BJ (cell line): ENCODE data around the gene USP53. TPM values are rescaled to one million over a fixed set of nuclear protein-coding genes. Genes with fewer than 3 reads are reported as not detected.
"Not testable (repeated sequence)": the region's sequence is repeated elsewhere in the genome, so short reads cannot be mapped to it uniquely, and the experiment has no call there.

ENCODE experiments used
- CTCF ChIA-PET: fragments of 350-600 bp; formaldehyde crosslinking; extraction: SDS; loops from one replicate; lab custom pipeline; 2021; ENCODE audit warnings: antibody characterized with exemption, inconsistent platforms; lab: Yijun Ruan, JAX
- POLR2A ChIA-PET: fragments of 300-600 bp; sonication (Branson Sonifier 250); formaldehyde crosslinking; extraction: SDS; loops from one replicate; lab custom pipeline; 2021; ENCODE audit warnings: antibody characterized with exemption; lab: Charles Lee
- DNase-seq: peaks from one replicate; pipeline ENCODE4 v3.0.0-alpha.2; 2011; ENCODE audit warnings: low read depth
- H3K27me3 ChIP-seq: 2 replicates; pipeline ENCODE4 v1.6.0; 2011; ENCODE audit warnings: low read length; ENCODE audit not compliant: control insufficient read depth, insufficient read depth
- H3K36me3 ChIP-seq: 2 replicates; pipeline ENCODE4 v1.5.1; 2011; ENCODE audit warnings: low read length; ENCODE audit not compliant: control insufficient read depth, insufficient read depth
- H3K4me3 ChIP-seq: 2 replicates; pipeline ENCODE4 v1.5.1; 2011; ENCODE audit warnings: low read depth, mild to moderate bottlenecking, control low read depth, low read length
- polyA plus RNA-seq: library from polyadenylated mRNA; depleted of rRNA; stranded (reverse); fragments of >200 nt; gene quantifications from 2 replicates; pipeline ENCODE4 v1.2.3, GENCODE V29; 2011
- TF ChIP-seq, protein P1 (sequence below): IDR thresholded peaks from 2 replicates; pipeline ENCODE4 v1.5.1; 2011; ENCODE audit warnings: low read depth, mild to moderate bottlenecking, control low read depth, inconsistent platforms, low read length, moderate library complexity; ENCODE audit not compliant: insufficient read depth

The USP53 gene
- polyA plus RNA-seq, 1 experiment: 70.5 TPM

DNA sequence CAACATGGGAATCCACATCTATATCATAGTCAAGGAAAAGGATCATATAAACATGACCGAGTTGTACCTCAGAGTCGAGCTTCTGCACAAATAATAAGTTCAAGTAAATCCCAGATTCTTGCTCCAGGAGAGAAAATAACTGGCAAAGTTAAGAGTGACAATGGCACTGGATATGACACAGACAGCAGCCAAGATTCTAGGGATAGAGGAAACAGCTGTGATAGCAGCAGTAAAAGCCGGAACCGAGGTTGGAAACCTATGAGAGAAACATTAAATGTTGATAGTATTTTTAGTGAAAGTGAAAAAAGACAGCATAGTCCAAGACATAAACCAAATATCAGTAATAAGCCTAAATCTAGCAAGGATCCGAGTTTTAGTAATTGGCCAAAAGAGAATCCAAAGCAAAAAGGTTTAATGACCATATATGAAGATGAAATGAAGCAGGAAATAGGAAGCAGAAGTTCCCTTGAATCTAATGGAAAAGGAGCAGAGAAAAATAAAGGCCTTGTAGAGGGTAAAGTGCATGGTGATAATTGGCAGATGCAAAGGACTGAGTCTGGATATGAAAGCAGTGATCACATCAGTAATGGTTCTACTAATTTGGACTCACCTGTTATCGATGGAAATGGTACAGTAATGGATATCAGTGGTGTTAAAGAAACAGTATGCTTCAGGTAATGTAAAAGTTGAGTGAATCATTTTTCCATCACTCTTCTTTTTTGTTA lies 59.0 kb downstream of the USP53 start:
- Histone ChIP-seq H3K4me3 (no peak overlapping the region), H3K36me3 (peaks cover 13% of the 10 kb centered on the region), H3K27me3 (no peaks in the 10 kb centered on the region)
- no peak for DNase-seq
- CTCF ChIA-PET: interaction anchor here (0.6 to 2.0 kb wide), 2 partner anchors 17 to 185 kb away, joined by 3 to 5 read pairs; no protein-coding TSS in a partner anchor
- POLR2A ChIA-PET: no interaction called here
- TF ChIP-seq, protein P1, sequence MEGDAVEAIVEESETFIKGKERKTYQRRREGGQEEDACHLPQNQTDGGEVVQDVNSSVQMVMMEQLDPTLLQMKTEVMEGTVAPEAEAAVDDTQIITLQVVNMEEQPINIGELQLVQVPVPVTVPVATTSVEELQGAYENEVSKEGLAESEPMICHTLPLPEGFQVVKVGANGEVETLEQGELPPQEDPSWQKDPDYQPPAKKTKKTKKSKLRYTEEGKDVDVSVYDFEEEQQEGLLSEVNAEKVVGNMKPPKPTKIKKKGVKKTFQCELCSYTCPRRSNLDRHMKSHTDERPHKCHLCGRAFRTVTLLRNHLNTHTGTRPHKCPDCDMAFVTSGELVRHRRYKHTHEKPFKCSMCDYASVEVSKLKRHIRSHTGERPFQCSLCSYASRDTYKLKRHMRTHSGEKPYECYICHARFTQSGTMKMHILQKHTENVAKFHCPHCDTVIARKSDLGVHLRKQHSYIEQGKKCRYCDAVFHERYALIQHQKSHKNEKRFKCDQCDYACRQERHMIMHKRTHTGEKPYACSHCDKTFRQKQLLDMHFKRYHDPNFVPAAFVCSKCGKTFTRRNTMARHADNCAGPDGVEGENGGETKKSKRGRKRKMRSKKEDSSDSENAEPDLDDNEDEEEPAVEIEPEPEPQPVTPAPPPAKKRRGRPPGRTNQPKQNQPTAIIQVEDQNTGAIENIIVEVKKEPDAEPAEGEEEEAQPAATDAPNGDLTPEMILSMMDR: no peak

DNA sequence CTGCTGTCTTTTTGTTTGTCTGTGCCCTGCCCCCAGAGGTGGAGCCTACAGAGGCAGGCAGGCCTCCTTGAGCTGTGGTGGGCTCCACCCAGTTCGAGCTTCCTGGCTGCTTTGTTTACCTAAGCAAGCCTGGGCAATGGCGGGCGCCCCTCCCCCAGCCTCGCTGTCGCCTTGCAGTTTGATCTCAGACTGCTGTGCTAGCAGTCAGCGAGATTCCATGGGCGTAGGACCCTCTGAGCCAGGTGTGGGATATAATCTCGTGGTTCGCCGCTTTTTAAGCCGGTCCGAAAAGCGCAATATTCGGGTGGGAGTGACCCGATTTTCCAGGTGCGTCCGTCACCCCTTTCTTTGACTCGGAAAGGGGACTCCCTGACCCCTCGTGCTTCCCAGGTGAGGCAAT lies 67.0 kb downstream of the USP53 start:
- H3K27me3 ChIP-seq, DNase-seq, H3K36me3 ChIP-seq, POLR2A ChIA-PET, H3K4me3 ChIP-seq: not testable (repeated sequence)
- CTCF ChIA-PET: interaction anchor here (0.7 to 1.5 kb wide), 2 partner anchors 12 to 16 kb away, joined by 3 to 4 read pairs; no protein-coding TSS in a partner anchor

DNA sequence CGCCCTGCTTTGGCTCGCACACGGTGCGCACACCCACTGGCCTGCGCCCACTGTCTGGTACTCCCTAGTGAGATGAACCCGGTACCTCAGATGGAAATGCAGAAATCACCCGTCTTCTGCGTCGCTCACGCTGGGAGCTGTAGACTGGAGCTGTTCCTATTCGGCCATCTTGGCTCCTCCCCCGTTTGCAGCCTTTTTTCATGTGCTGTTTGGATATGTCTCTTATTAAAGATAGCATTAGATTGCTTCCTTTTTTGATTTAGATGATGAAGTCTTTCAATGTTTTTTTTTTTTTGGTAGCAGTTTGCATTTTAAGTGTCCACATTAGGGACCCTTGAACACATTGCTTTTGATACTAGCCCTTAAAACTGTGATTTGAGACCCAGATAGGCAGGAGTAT lies 67.4 kb downstream of the USP53 start:
- H3K4me3 ChIP-seq, DNase-seq, POLR2A ChIA-PET, H3K27me3 ChIP-seq, H3K36me3 ChIP-seq: not testable (repeated sequence)
- CTCF ChIA-PET: interaction anchor here (0.7 to 1.5 kb wide), 2 partner anchors 11 to 16 kb away, joined by 3 to 4 read pairs; no protein-coding TSS in a partner anchor

DNA sequence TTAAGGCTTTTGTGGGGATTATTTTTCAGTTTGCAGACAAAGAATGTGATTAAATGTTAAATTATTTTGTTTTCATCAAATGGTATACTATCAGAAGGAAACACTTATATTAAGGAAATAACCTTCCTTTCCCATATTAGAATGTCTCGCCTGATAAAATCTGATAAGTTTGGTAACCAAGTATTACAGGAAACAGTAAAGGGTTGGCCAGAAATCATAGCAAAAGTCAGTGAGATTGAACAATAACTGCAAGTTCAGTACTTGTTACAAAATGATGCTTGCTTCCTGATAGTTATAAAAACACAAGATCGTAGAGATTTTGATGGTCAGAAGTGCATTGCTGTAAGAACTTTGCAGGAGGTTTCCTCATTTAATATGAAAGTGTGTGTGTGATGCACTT lies 68.9 kb downstream of the USP53 start:
- DNase-seq: no peak
- ChIA-PET POLR2A (no interaction called here), CTCF (no interaction called here)
- no peak overlapping the region for H3K4me3 ChIP-seq
- no peaks in the 10 kb centered on the region for H3K27me3 ChIP-seq
- H3K36me3 ChIP-seq: peaks cover 1% of the 10 kb centered on the region; the same call in 1 of the 2 replicates
- TF ChIP-seq, protein P1: no peak

DNA sequence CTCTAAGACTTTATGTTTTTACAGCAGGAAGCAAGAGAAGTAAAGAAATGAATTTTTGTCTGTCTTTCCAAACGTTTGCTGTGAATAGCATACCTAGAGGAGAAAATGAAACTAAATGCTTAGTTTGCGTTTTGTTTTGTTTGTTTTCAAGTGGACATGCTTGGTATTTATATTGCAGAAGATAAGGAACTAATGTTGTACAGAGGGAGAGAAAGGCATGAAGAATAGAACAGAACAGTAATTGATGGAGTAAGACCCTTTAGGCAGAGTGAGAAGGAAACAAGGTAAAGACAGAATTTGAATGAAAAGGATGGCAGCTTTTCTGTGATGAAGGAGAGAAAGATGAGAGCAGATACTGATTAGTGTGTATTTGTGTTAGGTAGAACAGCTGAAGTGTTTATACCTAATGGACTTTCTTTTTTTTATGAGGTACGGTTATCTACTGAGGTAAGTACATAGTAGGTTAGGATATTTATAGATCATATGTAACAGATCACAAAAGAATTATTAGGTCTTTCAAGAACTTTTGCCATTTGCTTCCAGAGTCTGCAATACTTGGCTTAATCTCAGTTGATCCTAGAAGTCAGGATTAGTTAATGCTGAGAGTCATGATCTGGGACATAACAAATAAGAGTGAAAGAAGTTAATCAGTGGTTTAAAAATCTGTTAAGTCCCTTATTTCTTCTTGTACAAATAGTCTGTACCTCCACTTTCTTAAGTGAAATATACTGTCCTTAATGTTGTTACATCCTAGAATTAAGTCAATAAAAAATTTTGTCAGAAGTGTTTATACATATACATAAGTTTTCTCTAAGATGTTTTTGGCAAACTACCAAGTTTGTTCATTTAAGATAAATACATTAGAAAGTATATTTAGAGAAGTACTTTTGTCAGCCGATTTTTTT lies 72.6 kb downstream of the USP53 start:
- POLR2A ChIA-PET: no interaction called here
- Histone ChIP-seq H3K36me3 (peaks cover 1% of the 10 kb centered on the region; the same call in 1 of the 2 replicates), H3K4me3 (no peak overlapping the region), H3K27me3 (no peaks in the 10 kb centered on the region)
- TF ChIP-seq, protein P1: no peak
- DNase-seq: no peak
- CTCF ChIA-PET: no interaction called here
